ENCODE results near the gene PKD2L1. TPM values are rescaled to one million over a fixed set of nuclear protein-coding genes. Genes with fewer than 3 reads are reported as not detected.

PKD2L1 gene
- total RNA-seq, 1 experiment from 2014 or later, result not detected

DNA sequence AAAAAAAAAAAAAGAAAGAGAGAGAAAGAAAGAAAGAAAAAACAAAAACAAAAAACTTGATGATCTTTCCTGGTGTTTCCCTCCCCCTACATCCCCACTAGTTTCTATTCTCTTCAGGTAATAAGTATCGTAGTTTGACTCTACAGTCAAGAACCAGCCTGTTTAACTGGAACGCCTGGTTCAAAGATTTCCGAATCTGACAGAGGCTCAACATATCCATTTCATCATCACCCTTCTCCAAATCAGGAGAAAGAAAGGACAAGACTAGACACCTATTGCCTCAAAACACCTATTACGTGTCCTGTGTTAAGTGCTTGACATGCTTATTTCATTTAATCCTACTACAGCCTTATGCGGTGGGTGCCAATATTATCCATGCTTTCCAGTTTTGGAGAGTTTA lies 23.2 kb downstream of the PKD2L1 start:
- Histone ChIP-seq H3K36me3 (ENCODE audit: control insufficient read depth, insufficient read depth, low read length) (no peaks in the 10 kb centered on the region), H3K4me1 (ENCODE audit: control insufficient read depth, insufficient read depth, low read length) (no peaks in the 10 kb centered on the region), H3K9me3 (ENCODE audit: control insufficient read depth, insufficient read depth, low read depth, low read length) (no peaks in the 10 kb centered on the region), H3K27ac (ENCODE audit: low read length) (no peak overlapping the region), H3K4me3 (ENCODE audit: low read depth in 2 of 2, low read length in 2 of 2) (no peak overlapping the region), H3K27me3 (ENCODE audit: control insufficient read depth, insufficient read depth, low read length) (peaks cover 16% of the 10 kb centered on the region; the same call in 1 of the 2 replicates)
- no peak for ATAC-seq
- in situ Hi-C loops (cut with HindIII; ENCODE audit: low pct_unique_long_range_greater_than_20kb, low sequenced_read_pairs), result no loop called here
- intact Hi-C loops (cut with micrococcal nuclease; ENCODE audit: unreplicated experiment), result loop anchor here (10.0 kb wide), 1 partner anchor 128 kb away; no protein-coding TSS in a partner anchor
- POLR2A ChIA-PET, result no interaction called here
- no TSS peak for BruUV-seq (replicated peaks)
- CTCF ChIA-PET, result no interaction called here
- no peak for DNase-seq (ENCODE audit: low read depth, low spot score)
- TF ChIP-seq CTCF (IDR thresholded peaks at IDR 0.05), result no peak
- TF ChIP-seq POLR2AphosphoS5 (IDR thresholded peaks at IDR 0.05; ENCODE audit: low read depth, low read length), result no peak
- TF ChIP-seq REST (IDR thresholded peaks at IDR 0.05; ENCODE audit: insufficient read depth in 1 of 2, low read depth in 2 of 2, low read length in 1 of 2), result no peak
- TF ChIP-seq TCF7L2 (IDR thresholded peaks at IDR 0.05; ENCODE audit: low read depth, low read length), result no peak
- no peak for TF ChIP-seq SIN3A (IDR thresholded peaks at IDR 0.05; ENCODE audit: borderline replicate concordance, insufficient read depth, low read depth, low read length)

- intact Hi-C loops (cut with micrococcal nuclease; ENCODE audit: unreplicated experiment), result loop anchor here (10.0 kb wide), 1 partner anchor 130 kb away; no protein-coding TSS in a partner anchor
- Histone ChIP-seq H3K4me1 (ENCODE audit: control insufficient read depth, insufficient read depth, low read length) (no peaks in the 10 kb centered on the region), H3K4me3 (ENCODE audit: low read depth in 2 of 2, low read length in 2 of 2) (no peak overlapping the region), H3K9me3 (ENCODE audit: control insufficient read depth, insufficient read depth, low read depth, low read length) (no peaks in the 10 kb centered on the region), H3K36me3 (ENCODE audit: control insufficient read depth, insufficient read depth, low read length) (no peaks in the 10 kb centered on the region), H3K27ac (ENCODE audit: low read length) (no peak overlapping the region), H3K27me3 (ENCODE audit: control insufficient read depth, insufficient read depth, low read length) (peaks cover 9% of the 10 kb centered on the region; the same call in 1 of the 2 replicates)
- ChIA-PET POLR2A (no interaction called here), CTCF (interaction anchor here (0.7 to 1.2 kb wide), 3 partner anchors 12 to 389 kb away, joined by 4 to 9 read pairs (median 7); no protein-coding TSS in a partner anchor)
- TF ChIP-seq POLR2AphosphoS5 (IDR thresholded peaks at IDR 0.05; ENCODE audit: low read depth, low read length), result no peak
- no peak for TF ChIP-seq CTCF (IDR thresholded peaks at IDR 0.05)
- TF ChIP-seq SIN3A (IDR thresholded peaks at IDR 0.05; ENCODE audit: borderline replicate concordance, insufficient read depth, low read depth, low read length), result no peak
- TF ChIP-seq REST (IDR thresholded peaks at IDR 0.05; ENCODE audit: insufficient read depth in 1 of 2, low read depth in 2 of 2, low read length in 1 of 2), result no peak
- no peak for TF ChIP-seq TCF7L2 (IDR thresholded peaks at IDR 0.05; ENCODE audit: low read depth, low read length)
- in situ Hi-C loops (cut with HindIII; ENCODE audit: low pct_unique_long_range_greater_than_20kb, low sequenced_read_pairs), result no loop called here
- DNase-seq (ENCODE audit: low read depth, low spot score), result no peak
- ATAC-seq, result no peak
- BruUV-seq (replicated peaks), result no TSS peak
Observed at GRCh38 chr10:100304414-100304813, 25.6 kb downstream of the PKD2L1 start.

Measured in Panc1 (cell line).